ENCODE results near the gene TAPBPL. TPM values are rescaled to one million over a fixed set of nuclear protein-coding genes. Genes with fewer than 3 reads are reported as not detected.
"Not testable (repeated sequence)": the region's sequence is repeated elsewhere in the genome, so short reads cannot be mapped to it uniquely, and the experiment has no call there.

Gene TAPBPL
- 10 to 100 TPM; 23.7 to 26.6 TPM for total RNA-seq

GRCh38 chr12:6451348-6452244, at the start of gene TAPBPL:
TSS of gene TAPBPL (plus strand) at chr12:6452042. CDS start at chr12:6452249, 207 bp downstream.
- H3K4me3 Mint-ChIP-seq = peak within 1 kb of the TSS; percentile 96
- peak; percentile 85 for DNase-seq
- peak within 1 kb of the TSS; percentile 99 for H3K27ac Mint-ChIP-seq
- no peaks in the 10 kb centered on the region for H3K27me3 Mint-ChIP-seq
- H3K9me3 Mint-ChIP-seq = peaks cover 2% of the 10 kb centered on the region
- H3K36me3 Mint-ChIP-seq = peaks cover 89% of the 10 kb centered on the region
- H3K4me1 Mint-ChIP-seq = peaks cover 70% of the 10 kb centered on the region

- H3K9me3 Mint-ChIP-seq = no peaks in the 10 kb centered on the region
- H3K27ac Mint-ChIP-seq = no peak overlapping the region
- no peak for DNase-seq
- peaks cover 2% of the 10 kb centered on the region for H3K36me3 Mint-ChIP-seq
- H3K4me3 Mint-ChIP-seq = no peak overlapping the region
- H3K4me1 Mint-ChIP-seq = no peaks in the 10 kb centered on the region
- H3K27me3 Mint-ChIP-seq = peaks cover 9% of the 10 kb centered on the region
Measured at GRCh38 chr12:6404390-6404789, 47.5 kb upstream of the TAPBPL start.

- no peak for DNase-seq
- Mint-ChIP-seq H3K4me1 (no peaks in the 10 kb centered on the region), H3K36me3 (peaks cover 2% of the 10 kb centered on the region), H3K27ac (no peak overlapping the region), H3K27me3 (peaks cover 6% of the 10 kb centered on the region), H3K4me3 (no peak overlapping the region), H3K9me3 (no peaks in the 10 kb centered on the region)
Measured at GRCh38 chr12:6405963-6406362, 45.9 kb upstream of the TAPBPL start.

- no peaks in the 10 kb centered on the region for H3K4me1 Mint-ChIP-seq
- H3K9me3 Mint-ChIP-seq = no peaks in the 10 kb centered on the region
- H3K4me3 Mint-ChIP-seq = no peak overlapping the region
- peaks cover 2% of the 10 kb centered on the region for H3K36me3 Mint-ChIP-seq
- no peak for DNase-seq
- no peak overlapping the region for H3K27ac Mint-ChIP-seq
- peaks cover 6% of the 10 kb centered on the region for H3K27me3 Mint-ChIP-seq
Measured at GRCh38 chr12:6407236-6407954, 44.4 kb upstream of the TAPBPL start.

- Mint-ChIP-seq H3K4me3 (no peak overlapping the region), H3K27ac (no peak overlapping the region), H3K27me3 (no peaks in the 10 kb centered on the region), H3K36me3 (no peaks in the 10 kb centered on the region), H3K4me1 (peaks cover 14% of the 10 kb centered on the region), H3K9me3 (no peaks in the 10 kb centered on the region)
- no peak for DNase-seq
Measured at GRCh38 chr12:6416596-6416995, 35.2 kb upstream of the TAPBPL start.

GRCh38 chr12:6418796-6419195, 33.0 kb upstream of the TAPBPL start:
- peaks cover 20% of the 10 kb centered on the region for H3K4me1 Mint-ChIP-seq
- H3K27ac Mint-ChIP-seq = no peak overlapping the region
- H3K27me3 Mint-ChIP-seq = no peaks in the 10 kb centered on the region
- no peak for DNase-seq
- no peak overlapping the region for H3K4me3 Mint-ChIP-seq
- H3K9me3 Mint-ChIP-seq = no peaks in the 10 kb centered on the region
- no peaks in the 10 kb centered on the region for H3K36me3 Mint-ChIP-seq

GRCh38 chr12:6420364-6420763, 31.5 kb upstream of the TAPBPL start:
- no peak for DNase-seq
- H3K36me3 Mint-ChIP-seq = no peaks in the 10 kb centered on the region
- H3K9me3 Mint-ChIP-seq = no peaks in the 10 kb centered on the region
- no peak overlapping the region for H3K27ac Mint-ChIP-seq
- H3K4me3 Mint-ChIP-seq = no peak overlapping the region
- H3K4me1 Mint-ChIP-seq = peaks cover 25% of the 10 kb centered on the region
- no peaks in the 10 kb centered on the region for H3K27me3 Mint-ChIP-seq

- H3K36me3 Mint-ChIP-seq = peaks cover 4% of the 10 kb centered on the region
- no peaks in the 10 kb centered on the region for H3K27me3 Mint-ChIP-seq
- peak overlapping the region; percentile 71 for H3K4me3 Mint-ChIP-seq
- peaks cover 49% of the 10 kb centered on the region for H3K4me1 Mint-ChIP-seq
- peak; percentile 78 for DNase-seq
- peak overlapping the region; percentile 86 for H3K27ac Mint-ChIP-seq
- H3K9me3 Mint-ChIP-seq = no peaks in the 10 kb centered on the region
Measured at GRCh38 chr12:6423267-6424007, 28.4 kb upstream of the TAPBPL start.

- Mint-ChIP-seq H3K4me1 (peaks cover 52% of the 10 kb centered on the region), H3K36me3 (peaks cover 4% of the 10 kb centered on the region), H3K27ac (peak overlapping the region; percentile 86), H3K27me3 (no peaks in the 10 kb centered on the region), H3K4me3 (peak overlapping the region; percentile 71), H3K9me3 (no peaks in the 10 kb centered on the region)
- DNase-seq = no peak
Measured at GRCh38 chr12:6424008-6424347, 27.9 kb upstream of the TAPBPL start.

GRCh38 chr12:6424866-6425265, 27.0 kb upstream of the TAPBPL start:
- H3K4me3 Mint-ChIP-seq = peak overlapping the region; percentile 40
- H3K36me3 Mint-ChIP-seq = peaks cover 4% of the 10 kb centered on the region
- H3K9me3 Mint-ChIP-seq = no peaks in the 10 kb centered on the region
- peak overlapping the region; percentile 90 for H3K27ac Mint-ChIP-seq
- H3K4me1 Mint-ChIP-seq = peaks cover 57% of the 10 kb centered on the region
- no peak for DNase-seq
- H3K27me3 Mint-ChIP-seq = no peaks in the 10 kb centered on the region

- H3K27ac Mint-ChIP-seq = peak overlapping the region; percentile 100
- peak; percentile 57 for DNase-seq
- H3K4me1 Mint-ChIP-seq = peaks cover 67% of the 10 kb centered on the region
- H3K36me3 Mint-ChIP-seq = peaks cover 4% of the 10 kb centered on the region
- no peaks in the 10 kb centered on the region for H3K9me3 Mint-ChIP-seq
- H3K27me3 Mint-ChIP-seq = no peaks in the 10 kb centered on the region
- H3K4me3 Mint-ChIP-seq = peak overlapping the region; percentile 81
Measured at GRCh38 chr12:6425590-6426531, 26.0 kb upstream of the TAPBPL start.

- Mint-ChIP-seq H3K36me3 (peaks cover 4% of the 10 kb centered on the region), H3K27me3 (no peaks in the 10 kb centered on the region), H3K4me1 (peaks cover 74% of the 10 kb centered on the region), H3K4me3 (peak overlapping the region; percentile 81), H3K27ac (peak overlapping the region; percentile 100), H3K9me3 (peaks cover 2% of the 10 kb centered on the region)
- peak; percentile 94 for DNase-seq
Measured at GRCh38 chr12:6426882-6427671, 24.8 kb upstream of the TAPBPL start.

GRCh38 chr12:6427796-6428195, 24.0 kb upstream of the TAPBPL start:
- H3K27ac Mint-ChIP-seq = peak overlapping the region; percentile 100
- not testable (repeated sequence) for H3K27me3 Mint-ChIP-seq, H3K36me3 Mint-ChIP-seq, H3K9me3 Mint-ChIP-seq, DNase-seq
- peak overlapping the region; percentile 81 for H3K4me3 Mint-ChIP-seq
- H3K4me1 Mint-ChIP-seq = peaks cover 81% of the 10 kb centered on the region
